RPMI8226 (cell line): ENCODE measurements around the gene SPSB2.

ENCODE experiments used
- DNase-seq: peaks from one replicate; pipeline ENCODE4 v3.0.0-alpha.2; 2015

Gene SPSB2

DNA sequence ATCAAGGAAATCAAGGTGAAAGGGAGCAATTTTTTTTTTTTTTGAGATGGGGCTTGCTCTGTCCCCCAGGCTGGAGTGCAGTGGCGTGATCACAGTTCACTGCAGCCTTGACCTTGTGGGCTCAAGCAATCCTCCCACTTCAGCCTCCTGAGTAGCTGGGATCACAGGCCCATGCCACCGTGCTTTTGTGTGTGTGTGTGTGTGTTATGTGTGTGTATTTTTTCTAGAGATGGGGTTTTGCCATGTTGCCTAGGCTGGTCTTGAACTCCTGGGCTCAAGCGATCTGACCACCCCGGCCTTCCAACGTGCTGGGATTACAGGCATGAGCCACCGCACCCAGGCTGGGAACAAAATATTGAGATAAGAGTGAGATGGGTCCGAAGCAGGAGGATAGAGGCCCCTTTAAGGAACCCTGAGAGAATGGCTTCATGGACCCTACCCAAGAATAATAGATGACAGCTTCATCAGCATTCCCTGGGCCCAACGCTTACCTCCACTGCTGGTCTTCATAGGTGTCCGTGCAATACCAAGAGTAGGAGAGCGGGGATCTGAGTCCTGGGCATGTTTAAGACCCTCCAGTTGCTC lies 23.0 kb downstream of the SPSB2 start:
- DNase-seq, result no peak

DNA sequence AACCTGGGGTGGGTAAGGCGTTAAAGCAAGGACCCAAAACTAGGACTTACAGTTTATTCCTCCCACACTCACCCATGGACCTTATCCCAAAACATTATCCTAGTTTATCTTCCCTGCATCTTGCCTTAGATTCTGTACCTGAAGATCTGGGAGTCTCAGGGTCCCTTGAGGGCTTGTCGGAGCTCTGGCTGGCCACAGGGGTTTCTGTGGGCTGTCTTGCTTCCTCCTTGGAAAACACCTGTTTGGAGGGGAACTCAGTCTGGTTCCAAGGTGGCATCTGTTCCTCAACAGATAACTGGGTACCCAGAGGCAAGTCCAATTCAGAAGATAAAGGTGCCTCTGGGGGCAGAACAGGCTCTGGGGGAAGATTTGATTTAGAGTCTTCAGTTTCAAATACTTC lies 23.7 kb downstream of the SPSB2 start:
- DNase-seq, result no peak

DNA sequence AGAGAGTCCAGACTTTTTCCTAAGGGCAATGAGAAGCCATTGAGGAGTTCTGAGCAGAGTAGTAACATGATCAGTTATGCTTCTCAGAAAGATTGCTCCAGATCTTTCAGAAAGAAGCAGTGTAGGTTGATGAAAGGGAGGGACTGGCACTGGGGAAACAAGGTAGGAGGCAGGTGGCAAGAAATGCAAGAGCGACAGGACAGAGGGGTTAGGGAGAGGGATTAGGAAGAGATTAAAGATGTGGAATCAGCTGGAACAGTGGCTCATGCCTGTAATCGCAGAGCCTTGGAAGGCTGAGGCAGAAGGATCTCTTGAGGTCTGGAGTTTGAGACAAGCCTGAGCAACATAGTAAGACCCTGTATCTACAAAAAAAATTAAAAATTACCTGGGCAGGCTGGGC lies 25.4 kb downstream of the SPSB2 start:
- no peak for DNase-seq

DNA sequence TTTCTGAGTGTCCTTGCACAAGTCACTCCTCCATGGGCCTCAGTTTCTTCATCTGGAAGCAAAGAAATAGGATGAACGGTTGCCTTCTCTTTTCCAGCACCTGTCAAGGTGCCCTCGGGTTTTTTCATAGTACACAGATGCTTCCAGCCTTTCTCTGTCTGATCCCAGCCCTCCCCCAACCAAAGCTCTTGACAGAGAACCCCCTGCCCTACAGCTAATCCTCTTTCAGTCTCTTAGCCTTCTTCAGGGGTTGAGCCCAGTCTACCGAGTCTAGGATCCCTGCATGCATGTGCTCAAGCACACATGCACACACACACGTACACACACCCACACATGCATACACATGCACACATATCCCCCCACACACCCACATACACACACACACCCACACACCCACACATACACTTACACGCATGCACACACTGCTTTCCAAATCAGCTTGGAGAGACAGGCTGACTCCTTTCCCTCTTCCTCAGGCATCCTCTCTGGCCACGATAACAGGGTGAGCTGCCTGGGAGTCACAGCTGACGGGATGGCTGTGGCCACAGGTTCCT lies 26.7 kb downstream of the SPSB2 start:
- DNase-seq, result no peak

DNA sequence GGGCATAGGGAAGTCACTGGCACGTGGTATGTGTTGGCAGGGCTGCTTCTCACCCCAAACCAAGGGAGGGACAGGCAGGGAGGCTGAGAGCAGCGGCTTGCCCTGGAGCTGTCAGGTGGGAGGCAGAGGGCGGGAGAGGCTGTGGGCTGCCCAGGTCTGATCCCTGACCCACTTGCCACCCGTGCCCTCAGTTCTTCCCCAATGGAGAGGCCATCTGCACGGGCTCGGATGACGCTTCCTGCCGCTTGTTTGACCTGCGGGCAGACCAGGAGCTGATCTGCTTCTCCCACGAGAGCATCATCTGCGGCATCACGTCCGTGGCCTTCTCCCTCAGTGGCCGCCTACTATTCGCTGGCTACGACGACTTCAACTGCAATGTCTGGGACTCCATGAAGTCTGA lies 27.7 kb downstream of the SPSB2 start:
- DNase-seq, result no peak

DNA sequence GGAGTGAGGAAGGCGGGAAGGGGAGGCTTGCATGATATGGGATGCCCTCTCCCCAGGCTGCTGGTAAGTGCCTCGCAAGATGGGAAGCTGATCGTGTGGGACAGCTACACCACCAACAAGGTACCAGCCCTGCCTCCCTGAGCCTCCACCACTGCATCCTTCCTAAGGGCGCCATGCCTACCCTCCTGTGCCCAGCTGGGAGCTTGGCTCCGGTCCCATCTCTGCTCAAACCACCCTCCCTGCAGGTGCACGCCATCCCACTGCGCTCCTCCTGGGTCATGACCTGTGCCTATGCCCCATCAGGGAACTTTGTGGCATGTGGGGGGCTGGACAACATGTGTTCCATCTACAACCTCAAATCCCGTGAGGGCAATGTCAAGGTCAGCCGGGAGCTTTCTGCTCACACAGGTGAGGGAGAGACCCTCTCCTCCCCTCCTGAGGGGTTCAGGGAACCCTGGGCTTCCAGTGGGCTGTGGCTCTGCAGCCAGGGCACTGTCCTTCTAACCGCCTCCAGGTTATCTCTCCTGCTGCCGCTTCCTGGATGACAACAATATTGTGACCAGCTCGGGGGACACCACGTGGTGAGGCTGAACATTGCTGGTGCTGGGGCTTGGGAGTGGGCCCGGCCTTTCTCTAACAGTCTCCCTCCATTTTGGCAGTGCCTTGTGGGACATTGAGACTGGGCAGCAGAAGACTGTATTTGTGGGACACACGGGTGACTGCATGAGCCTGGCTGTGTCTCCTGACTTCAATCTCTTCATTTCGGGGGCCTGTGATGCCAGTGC lies 29.8 kb downstream of the SPSB2 start:
- peak; percentile 62 for DNase-seq

DNA sequence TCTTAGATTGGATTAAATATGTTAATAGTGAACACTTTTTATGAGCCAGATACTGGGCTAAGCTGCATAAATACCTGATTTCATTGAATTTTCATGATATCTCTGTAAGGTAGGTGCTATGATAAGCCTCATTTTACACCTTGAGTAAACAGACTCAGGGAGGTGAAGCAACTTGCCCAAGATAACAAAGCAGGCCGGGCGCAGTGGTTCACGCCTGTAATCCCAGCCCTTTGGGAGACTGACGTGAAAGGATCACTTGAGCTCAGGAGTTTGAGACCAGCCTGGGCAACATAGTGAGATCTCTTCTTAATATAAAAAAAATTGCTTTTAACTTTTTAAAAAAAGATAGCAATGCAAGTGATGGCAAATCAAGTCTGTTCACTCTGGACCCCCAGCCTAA lies 31.0 kb downstream of the SPSB2 start:
- no peak for DNase-seq

DNA sequence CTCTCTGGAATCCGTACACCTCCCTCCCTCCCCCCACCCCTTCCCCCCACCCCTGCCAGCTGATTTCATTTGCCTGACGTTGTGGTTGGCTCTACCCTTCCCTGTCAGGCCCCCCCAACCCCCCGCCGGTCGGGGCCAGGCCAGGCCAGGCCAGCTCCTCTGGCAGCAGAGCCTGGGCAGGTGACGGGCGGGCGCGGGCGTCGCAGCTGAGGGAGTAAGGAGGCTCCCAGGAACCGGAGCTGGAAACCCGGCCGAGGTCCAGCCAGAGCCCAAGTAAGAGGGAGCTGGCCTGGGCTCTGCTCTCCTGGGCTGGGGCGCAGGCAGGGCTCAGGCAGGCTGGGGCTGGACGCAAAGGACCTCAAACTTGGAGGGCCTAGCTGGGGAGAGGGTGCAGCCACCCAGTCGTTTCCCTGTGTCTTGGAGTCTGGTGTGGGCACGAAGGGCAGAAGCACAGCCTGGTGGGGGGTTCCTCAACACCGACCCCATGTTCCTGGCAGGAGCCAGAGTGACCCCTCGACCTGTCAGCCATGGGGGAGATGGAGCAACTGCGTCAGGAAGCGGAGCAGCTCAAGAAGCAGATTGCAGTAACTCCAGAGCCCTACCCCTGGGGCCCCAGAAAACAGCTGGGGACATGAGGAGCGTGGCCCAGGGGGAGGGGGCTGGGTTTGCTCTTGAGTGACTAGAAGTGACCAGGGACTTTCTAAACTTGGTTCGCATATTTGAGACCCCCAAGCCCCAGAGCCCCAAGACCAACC lies 32.2 kb downstream of the SPSB2 start, which contains the start of gene GNB3:
TSS of gene GNB3 (plus strand) at position 165 of the 755 bp plus-strand sequence. CDS start at position 528, 363 bp downstream.
- DNase-seq, result no peak

DNA sequence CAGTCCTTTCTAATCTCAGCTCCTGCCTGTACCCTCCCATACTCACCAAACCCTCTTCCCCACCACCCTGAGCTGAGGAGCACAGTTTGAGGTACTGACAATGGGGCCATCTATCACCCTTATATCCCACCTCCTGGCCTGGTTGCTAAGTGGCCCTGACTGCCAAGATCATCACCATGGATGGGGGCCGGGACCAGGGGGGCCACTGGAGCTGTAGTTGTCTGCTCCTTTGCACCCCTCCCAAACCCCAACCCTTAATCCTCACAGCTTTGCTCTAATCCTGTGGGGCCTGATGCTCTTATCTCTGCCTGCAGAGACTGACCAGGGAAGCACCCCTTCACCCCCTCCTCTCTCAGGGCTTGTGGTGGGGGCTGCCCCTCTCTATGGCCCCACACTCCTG lies 32.8 kb downstream of the SPSB2 start:
- no peak for DNase-seq

DNA sequence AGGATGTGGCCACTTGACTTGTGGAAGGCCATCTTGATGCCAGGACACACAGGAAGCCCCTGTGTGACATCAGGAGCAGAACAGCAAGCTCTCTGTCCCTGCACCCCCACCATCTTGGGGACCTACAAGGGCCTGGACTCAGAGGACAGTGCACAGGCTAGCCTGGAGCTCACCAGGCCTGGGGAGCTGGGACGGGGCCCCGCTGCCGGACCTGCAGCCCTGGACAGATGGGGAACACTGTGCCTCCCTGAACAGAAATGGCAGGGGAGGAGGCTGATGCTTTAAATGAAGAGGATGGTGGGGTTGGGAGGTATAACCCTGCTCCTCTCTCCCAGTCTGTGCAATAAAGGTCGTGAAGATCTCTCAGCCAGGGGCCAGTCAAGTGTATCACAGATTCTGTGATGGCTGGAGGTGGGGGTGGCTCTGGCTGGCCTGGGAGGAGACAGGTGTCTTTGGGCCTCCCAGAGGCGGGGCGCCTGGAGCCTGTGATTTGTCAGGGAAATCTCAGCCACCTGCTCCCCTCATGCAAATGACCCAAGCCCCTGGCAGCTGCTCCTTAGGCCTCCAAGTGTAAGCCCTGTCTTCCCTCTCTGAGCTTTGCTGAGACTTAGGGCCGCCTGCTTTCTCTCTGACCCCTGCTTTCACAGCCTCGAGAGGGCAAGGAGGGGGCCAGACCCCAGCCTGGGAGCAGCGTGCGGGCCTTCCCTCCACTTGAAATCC lies 33.5 kb downstream of the SPSB2 start:
- DNase-seq, result peak; percentile 95

DNA sequence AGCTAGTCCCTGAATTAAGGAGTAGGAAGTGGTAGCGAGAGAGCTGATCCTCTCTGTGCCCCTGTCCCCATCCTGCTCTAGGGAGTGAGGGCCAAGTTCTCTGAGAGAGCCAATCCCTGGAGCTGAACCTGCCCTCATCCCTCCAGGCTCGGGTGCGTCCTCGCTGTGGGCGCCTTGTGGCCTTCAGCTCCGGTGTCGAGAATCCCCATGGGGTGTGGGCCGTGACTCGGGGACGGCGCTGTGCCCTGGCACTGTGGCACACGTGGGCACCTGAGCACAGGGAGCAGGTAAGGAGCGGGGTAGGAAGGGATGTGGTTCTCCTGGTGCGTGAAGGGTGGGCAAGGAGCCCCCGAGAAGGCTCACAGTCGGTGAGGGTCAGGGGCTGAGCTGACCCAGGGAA lies 34.2 kb downstream of the SPSB2 start:
- DNase-seq, result no peak

DNA sequence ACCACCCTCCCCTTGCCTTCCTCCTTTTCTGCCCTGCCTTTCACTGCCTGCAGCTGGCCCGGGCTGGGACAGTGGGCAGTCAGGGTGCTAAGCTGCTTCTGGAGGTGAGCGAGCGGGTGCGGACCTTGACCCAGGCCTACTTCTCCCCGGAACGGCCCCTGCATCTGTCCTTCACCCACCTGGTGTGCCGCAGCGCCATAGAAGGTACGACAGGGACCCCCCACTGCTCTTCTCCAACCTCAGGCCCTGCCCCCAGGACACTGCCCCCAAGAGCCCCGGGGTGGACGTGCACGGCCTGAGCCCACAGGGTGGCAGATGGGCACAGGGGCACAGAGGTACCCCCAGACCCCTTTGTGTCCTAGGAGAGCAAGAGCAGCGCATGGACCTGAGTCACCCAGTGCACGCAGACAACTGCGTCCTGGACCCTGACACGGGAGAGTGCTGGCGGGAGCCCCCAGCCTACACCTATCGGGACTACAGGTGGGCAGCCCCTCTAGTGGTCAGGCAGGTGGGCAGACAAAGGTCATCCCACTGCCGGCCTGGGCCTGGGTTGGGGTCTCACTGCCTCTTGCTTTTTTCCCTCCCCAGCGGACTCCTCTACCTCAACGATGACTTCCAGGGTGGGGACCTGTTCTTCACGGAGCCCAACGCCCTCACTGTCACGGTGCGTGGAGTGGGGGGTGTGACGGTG lies 35.6 kb downstream of the SPSB2 start:
- DNase-seq, result no peak

DNA sequence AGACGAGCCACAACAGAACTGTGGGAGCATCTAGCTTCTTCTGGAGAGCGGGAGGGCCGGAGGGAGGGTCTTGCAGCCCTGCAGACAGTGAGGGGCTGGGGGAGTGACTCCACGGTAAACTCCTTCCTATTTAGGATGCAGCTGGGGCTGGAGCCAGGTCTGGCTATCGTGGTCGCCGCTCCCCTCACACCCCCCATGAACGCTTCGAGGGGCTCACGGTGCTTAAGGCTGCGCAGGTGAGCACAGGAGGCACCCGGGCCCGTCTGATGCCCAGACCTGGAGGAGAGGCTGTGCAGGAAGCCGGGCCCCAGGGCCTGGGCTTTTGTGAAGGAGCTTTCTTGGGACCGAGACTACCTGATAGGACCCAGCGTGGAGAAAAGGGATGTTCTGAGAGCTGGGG lies 36.3 kb downstream of the SPSB2 start:
- no peak for DNase-seq

DNA sequence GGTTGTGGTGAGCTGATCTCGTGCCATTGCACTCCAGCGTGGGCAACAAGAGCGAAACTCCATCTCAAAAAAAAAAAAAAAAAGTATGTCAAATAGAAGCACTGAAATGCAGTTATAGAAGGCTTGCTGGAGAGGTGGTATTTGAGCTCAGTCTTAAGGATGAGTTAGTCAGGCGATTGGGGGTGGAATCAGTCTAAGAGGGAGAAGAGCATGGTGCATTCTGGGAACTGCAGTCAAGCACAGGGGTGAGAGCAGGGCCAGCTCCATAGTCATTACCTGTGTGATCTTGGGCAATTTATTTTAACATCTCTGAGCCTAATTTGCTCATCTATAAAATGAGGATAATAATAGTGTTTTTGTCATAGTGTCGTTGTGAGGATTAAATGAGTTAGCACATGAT lies 38.2 kb downstream of the SPSB2 start:
- no peak for DNase-seq

DNA sequence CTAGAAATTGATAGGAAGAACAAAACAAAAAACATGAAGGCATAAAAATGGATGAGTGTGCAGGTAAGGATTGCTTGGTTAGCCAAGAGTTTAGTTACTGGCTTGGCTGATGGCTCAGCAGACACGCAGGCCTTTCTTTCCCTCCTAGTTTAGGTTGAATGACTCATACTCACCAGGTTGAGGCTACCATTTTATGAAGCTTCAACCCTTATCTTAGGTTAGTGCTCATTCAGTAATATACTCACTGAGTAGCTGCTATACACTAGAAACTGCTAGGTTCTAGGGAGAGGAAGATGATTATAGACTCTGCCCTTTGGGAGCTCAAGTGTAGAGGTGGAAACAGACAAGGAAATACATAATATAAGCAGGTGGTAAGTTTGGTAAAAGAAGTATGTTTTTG lies 38.8 kb downstream of the SPSB2 start:
- no peak for DNase-seq

DNA sequence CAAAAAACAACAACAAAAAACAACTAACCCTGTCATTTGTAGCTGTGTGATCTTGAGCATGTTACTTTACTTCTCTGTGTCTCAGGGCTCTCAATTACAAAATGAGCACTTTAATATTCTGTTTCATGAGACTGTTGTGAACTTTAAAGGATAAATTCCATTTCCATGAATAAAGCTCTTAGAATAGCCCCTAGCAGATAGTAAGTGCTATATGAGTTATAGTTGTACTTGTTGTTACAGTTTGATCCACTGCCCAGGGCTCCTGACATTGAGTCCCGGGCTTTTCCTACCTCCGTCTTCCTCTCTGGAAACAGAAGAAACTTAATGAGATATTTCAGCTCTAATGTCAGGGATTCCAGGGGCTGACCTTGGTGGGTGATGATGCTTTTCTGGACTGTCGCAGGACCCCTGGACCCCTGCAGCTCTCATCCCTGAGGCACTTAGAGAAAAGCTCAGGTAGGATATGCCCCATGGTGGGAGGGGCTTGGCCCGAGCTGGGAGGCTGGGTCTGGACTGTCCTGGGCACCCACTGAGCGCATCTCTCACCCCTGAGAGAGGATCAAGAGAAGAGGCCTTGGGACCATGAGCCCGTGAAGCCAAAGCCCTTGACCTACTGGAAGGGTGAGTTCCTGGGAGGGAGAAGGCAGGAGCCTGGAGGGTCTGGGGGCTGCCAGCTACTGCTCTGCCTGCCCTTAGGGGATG lies 39.8 kb downstream of the SPSB2 start:
- DNase-seq, result no peak

DNA sequence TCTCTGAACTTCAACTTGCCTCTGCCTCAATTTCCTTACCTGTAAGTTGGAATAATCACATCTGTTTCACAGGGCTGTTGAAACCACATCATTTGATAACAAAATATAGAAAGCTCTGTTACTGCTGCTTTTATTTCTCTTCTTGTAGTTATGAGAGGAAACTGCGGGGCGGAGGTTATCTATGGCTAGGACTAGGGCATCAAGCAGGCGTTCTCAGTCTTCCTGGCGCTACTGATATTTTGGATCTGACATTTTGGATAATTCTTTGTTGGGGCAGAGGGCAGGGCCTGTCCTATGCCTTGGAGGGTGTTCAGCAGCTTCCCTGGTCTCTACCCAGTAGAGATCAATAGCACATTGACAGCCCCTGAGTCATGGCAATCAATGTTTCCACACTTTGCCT lies 41.0 kb downstream of the SPSB2 start:
- no peak for DNase-seq

DNA sequence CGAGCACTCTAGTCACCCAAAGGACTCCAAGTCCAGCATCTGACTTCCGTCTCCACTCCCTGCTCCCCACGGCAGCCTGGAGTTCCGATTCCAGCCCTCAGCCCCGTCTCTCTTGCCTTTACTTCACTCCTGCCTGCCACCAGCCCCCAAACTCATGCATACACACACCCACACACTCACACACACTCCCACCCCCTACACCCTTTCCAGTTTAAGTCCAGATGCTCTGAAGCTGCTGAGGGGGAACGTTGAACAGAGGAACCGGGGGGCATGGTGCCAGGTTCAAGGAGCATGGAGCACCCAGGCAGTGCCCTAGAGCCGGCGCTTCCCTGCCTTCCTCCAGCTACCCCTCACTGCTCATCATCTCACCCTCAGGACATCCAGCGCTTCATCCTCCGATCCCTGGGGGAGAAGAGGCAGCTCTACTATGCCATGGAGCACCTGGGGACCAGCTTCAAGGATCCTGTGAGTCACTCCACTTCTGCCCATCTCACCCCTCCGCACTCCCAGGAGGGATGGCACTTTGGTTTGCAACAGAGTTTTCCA lies 41.6 kb downstream of the SPSB2 start:
- no peak for DNase-seq

DNA sequence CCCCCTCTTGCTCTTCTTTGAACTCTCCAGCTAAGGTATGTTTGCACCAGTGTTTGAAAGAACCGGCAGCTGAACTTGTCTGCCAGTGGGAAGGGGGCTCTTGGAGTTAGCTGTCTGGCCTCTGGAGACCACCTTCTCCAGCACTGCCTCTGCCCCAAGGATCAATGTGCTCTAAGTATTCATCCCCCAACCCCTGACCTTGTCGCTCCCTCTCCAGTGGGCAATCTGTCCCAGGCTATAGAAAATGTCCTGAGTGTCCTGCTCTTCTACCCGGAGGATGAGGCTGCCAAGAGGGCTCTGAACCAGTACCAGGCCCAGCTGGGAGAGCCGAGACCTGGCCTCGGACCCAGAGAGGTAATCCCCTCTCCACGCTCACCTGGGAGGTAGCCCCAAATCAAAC lies 42.1 kb downstream of the SPSB2 start:
- DNase-seq, result no peak

DNA sequence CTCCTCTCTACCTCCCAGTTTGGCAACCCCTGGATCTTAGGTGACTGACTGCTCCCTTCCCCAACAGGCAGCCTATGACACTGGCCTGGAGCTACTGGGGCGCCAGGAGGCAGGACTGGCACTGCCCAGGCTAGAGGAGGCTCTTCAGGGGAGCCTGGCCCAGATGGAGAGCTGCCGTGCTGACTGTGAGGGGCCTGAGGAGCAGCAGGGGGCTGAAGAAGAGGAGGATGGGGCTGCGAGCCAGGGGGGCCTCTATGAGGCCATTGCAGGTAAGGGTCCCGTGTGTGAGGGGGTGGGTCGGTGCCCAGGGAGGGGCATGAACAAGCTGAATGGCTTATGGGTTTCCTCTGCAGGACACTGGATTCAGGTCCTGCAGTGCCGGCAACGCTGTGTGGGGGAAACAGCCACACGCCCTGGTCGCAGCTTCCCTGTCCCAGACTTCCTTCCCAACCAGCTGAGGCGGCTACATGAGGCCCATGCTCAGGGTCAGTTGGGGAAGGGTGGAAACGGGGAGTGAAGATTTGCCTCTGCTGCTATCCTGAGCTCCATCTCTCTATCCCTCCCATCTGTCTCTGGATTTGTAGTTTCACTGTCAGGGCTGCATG lies 42.7 kb downstream of the SPSB2 start:
- DNase-seq, result no peak
